GM12878 (cell line): ENCODE measurements around the gene DEK. TPM values are rescaled to one million over a fixed set of nuclear protein-coding genes. Genes with fewer than 3 reads are reported as not detected.

Experiments
- ATAC-seq: fragments of 200-7000 bp; cut with Tn5 transposase; 3 replicates; pipeline ENCODE4 v1.9.1; 2020; ENCODE audit warnings: mild to moderate bottlenecking, moderate library complexity
- BruUV-seq: library from RNA; stranded (reverse); fragments of 400-500 nt; replicated peaks from 2 replicates; lab custom pipeline; 2021; lab: Mats Ljungman, UMichigan
- CTCF ChIA-PET: fragments of 300-600 bp; sonication (Branson Sonifier 250); formaldehyde crosslinking; extraction: SDS; loops from one replicate; lab custom pipeline; 2021; ENCODE audit warnings: inconsistent platforms; lab: Yijun Ruan, JAX
- POLR2A ChIA-PET: fragments of 350-600 bp; formaldehyde crosslinking; extraction: SDS; loops from one replicate; lab custom pipeline; 2021; ENCODE audit warnings: inconsistent platforms; lab: Charles Lee
- RAD21 ChIA-PET: fragments of 300-600 bp; sonication (Branson Sonifier 250); formaldehyde crosslinking; loops from one replicate; lab custom pipeline; 2023; ENCODE audit warnings: antibody characterized with exemption; ENCODE audit not compliant: unreplicated experiment; lab: Charles Lee
- SMC1A ChIA-PET: fragments of 300-600 bp; sonication (Branson Sonifier 250); formaldehyde crosslinking; loops from one replicate; lab custom pipeline; 2023; ENCODE audit not compliant: unreplicated experiment, uncharacterized antibody; lab: Charles Lee
- DNase-seq: peaks from one replicate; pipeline ENCODE4 v3.0.0-alpha.2; 2011; ENCODE audit warnings: low read depth, low spot score
- FAIRE-seq: peaks from 3 replicates; lab custom pipeline; 2011; peaks lifted over from hg19 to GRCh38; lab: Jason Lieb, UNC
- H2AFZ ChIP-seq: 2 replicates; pipeline ENCODE4 v1.6.0; 2011; ENCODE audit warnings: low read depth, low read length, control low read depth; ENCODE audit not compliant: control insufficient read depth
- H3K27ac ChIP-seq: 2 replicates; pipeline ENCODE4 v1.5.1; 2011; ENCODE audit warnings: control low read depth; ENCODE audit not compliant: control insufficient read depth, insufficient read depth
- H3K27me3 ChIP-seq, 2 experiments: replicated peaks in 1 of 2; 2 replicates each; pipeline versions ENCODE4 v1.6.0 to v1.6.1; 2011; ENCODE audit warnings: low read length in 1 of 2; ENCODE audit not compliant: control insufficient read depth in 2 of 2, insufficient read depth in 2 of 2
- H3K36me3 ChIP-seq, 2 experiments: 2 replicates each; pipeline ENCODE4 v1.5.1; 2011; ENCODE audit warnings: low read length in 1 of 2; ENCODE audit not compliant: control insufficient read depth in 2 of 2, insufficient read depth in 2 of 2
- H3K4me1 ChIP-seq: 2 replicates; pipeline ENCODE4 v1.6.1; 2011; ENCODE audit warnings: mild to moderate bottlenecking, low read length, moderate library complexity, mixed read lengths; ENCODE audit not compliant: control insufficient read depth, insufficient read depth
- H3K4me2 ChIP-seq: 2 replicates; pipeline ENCODE4 v1.6.0; 2011; ENCODE audit warnings: control low read depth; ENCODE audit not compliant: control insufficient read depth, insufficient read depth
- H3K4me3 ChIP-seq: fragments of 200-600 bp; sonication (generic); 2 replicates; pipeline ENCODE4 v1.5.1; 2016
- H3K79me2 ChIP-seq: 2 replicates; pipeline ENCODE4 v1.6.0; 2011; ENCODE audit warnings: low read length; ENCODE audit not compliant: control insufficient read depth, insufficient read depth
- H3K9ac ChIP-seq: 2 replicates; pipeline ENCODE4 v1.8.0; 2011; ENCODE audit warnings: low read length, control low read depth, mixed read lengths; ENCODE audit not compliant: control insufficient read depth, insufficient read depth
- H3K9me3 ChIP-seq: replicated peaks from 3 replicates; pipeline ENCODE4 v1.5.1; 2011; ENCODE audit warnings: mild to moderate bottlenecking, low read length; ENCODE audit not compliant: control insufficient read depth, insufficient read depth
- H4K20me1 ChIP-seq: 2 replicates; pipeline ENCODE4 v1.6.0; 2011; ENCODE audit not compliant: control insufficient read depth, insufficient read depth
- BCLAF1 ChIP-seq: fragments of 450-650 bp; IDR thresholded peaks from 2 replicates; pipeline ENCODE4 v1.6.1; 2017; ENCODE audit warnings: antibody characterized with exemption, mild to moderate bottlenecking, moderate library complexity
- CUX1 ChIP-seq: IDR thresholded peaks from 2 replicates; pipeline ENCODE4 v1.6.1; 2012; ENCODE audit warnings: improper control_type of control experiment, low read depth, low read length; ENCODE audit not compliant: insufficient replicate concordance
- HDAC6 ChIP-seq: fragments of 200-600 bp; sonication (generic); IDR thresholded peaks from one replicate; pipeline ENCODE4 v1.8.0; 2017; ENCODE audit warnings: antibody characterized with exemption; ENCODE audit not compliant: unreplicated experiment
- NFIC ChIP-seq: IDR thresholded peaks from 2 replicates; pipeline ENCODE4 v1.6.1; 2012; ENCODE audit warnings: low read depth, mild to moderate bottlenecking, inconsistent platforms, low read length, moderate library complexity
- NR2F1 ChIP-seq: fragments of 450-650 bp; conservative IDR thresholded peaks from 2 replicates; pipeline ENCODE4 v1.6.1; 2017; ENCODE audit warnings: mild to moderate bottlenecking
- NRF1 ChIP-seq: conservative IDR thresholded peaks from 2 replicates; pipeline ENCODE4 v1.6.1; 2011; ENCODE audit warnings: mild to moderate bottlenecking, low read depth, low read length, improper control_type of control experiment
- POLR2A ChIP-seq: IDR thresholded peaks from 2 replicates; pipeline ENCODE4 v1.6.1; 2011; ENCODE audit warnings: low read depth, mild to moderate bottlenecking, low read length
- RUNX3 ChIP-seq: IDR thresholded peaks from 2 replicates; pipeline ENCODE4 v1.6.1; 2012; ENCODE audit warnings: low read length, inconsistent platforms
- SUPT20H ChIP-seq: IDR thresholded peaks from 2 replicates; pipeline ENCODE4 v1.6.1; 2011; ENCODE audit warnings: low read depth, mild to moderate bottlenecking, low read length, moderate library complexity, borderline replicate concordance; ENCODE audit not compliant: control insufficient read depth
- WGBS: methylation state at CpG from one replicate; pipeline ENCODE4 v1.1.6; 2016; ENCODE audit warnings: low lambda C conversion rate; ENCODE audit not compliant: insufficient replicate concordance, insufficient coverage; ENCODE audit errors: missing lambda C conversion rate; 5-methylcytosine and 5-hydroxymethylcytosine counted together
- in situ Hi-C: fragments of 300-500 bp; cut with MboI; formaldehyde crosslinking; loops from 9 replicates; pipeline ENCODE4 v1.14.3; 2018; ENCODE audit warnings: mixed read lengths
- intact Hi-C: fragments of 100-400 bp; cut with micrococcal nuclease; formaldehyde crosslinking; loops from one replicate; pipeline ENCODE4 v1.14.2; 2022; ENCODE audit not compliant: unreplicated experiment
- polyA plus RNA-seq, 11 experiments: library from polyadenylated mRNA; depleted of rRNA in 4 of 11; unstranded in 6 of 11; stranded (reverse) in 5 of 11; fragments of >200 nt; fragmentation: Nextera tagmentation in 4 of 11; fragmentation: Illumina TruSeq in 1 of 11; extraction: Ambion mirVana in 4 of 11; extraction: Trizol in 1 of 11; gene quantifications; 1 replicate in 1 of 11; 2 replicates in 10 of 11; pipeline versions ENCODE4 v1.2.1 to v1.2.3, GENCODE V29; 2011 to 2016; ENCODE audit warnings: inconsistent platforms in 2 of 11, missing spikeins in 2 of 11, low read depth in 1 of 11
- total RNA-seq, 4 experiments: library from RNA; depleted of rRNA in 3 of 4; stranded (reverse); fragments of >200 nt in 3 of 4; fragmentation: Illumina TruSeq in 1 of 4; extraction: Trizol in 1 of 4; gene quantifications; 2 replicates each; pipeline versions ENCODE4 v1.2.1 to v1.2.3, GENCODE V29; 2013 to 2021

The DEK gene
- total and polyA plus RNA-seq, 10 of the 15 experiments (the other 5 are each of a cell fraction or from before 2014, with no cell fraction given): 111 to 346 (median 196) TPM

- TF ChIP-seq BCLAF1: no peak
- no peak for TF ChIP-seq NR2F1
- TF ChIP-seq HDAC6: no peak
- TF ChIP-seq NRF1: no peak
These were observed 76.6 kb downstream of the DEK start (continued) for GRCh38 chr6:18187701-18188100.

- Histone ChIP-seq H3K4me2 (no peak overlapping the region), H3K27me3 (no peaks in the 10 kb centered on the region), H3K27ac (0 out of 2 replicates have a peak overlapping the region, but pooled peaks have one; percentile 54), H3K4me3 (no peak overlapping the region), H4K20me1 (no peaks in the 10 kb centered on the region), H3K79me2 (no peaks in the 10 kb centered on the region), H3K4me1 (peaks cover 4% of the 10 kb centered on the region; the same call in 1 of the 2 replicates), H2AFZ (no peak overlapping the region; the same call in 1 of the 2 replicates), H3K9ac (no peak overlapping the region), H3K9me3 (no peaks in the 10 kb centered on the region), H3K36me3 (peaks cover 0 to 9% of the 10 kb centered on the region in 2 experiments; a peak in 2 of 4 replicates)
- peak; percentile 32 for ATAC-seq
- in situ Hi-C loops: no loop called here
- 59% methylated on average over 4 of the region's 4 CpGs for WGBS
- ChIA-PET CTCF (no interaction called here), SMC1A (interaction anchor here (1.6 kb wide), 1 partner anchor 36 kb away, joined by 3 read pairs; no protein-coding TSS in a partner anchor), POLR2A (no interaction called here), RAD21 (no interaction called here)
- no TSS peak for BruUV-seq
- intact Hi-C loops: no loop called here
- peak; percentile 57 for FAIRE-seq
- no peak for DNase-seq
- no peak for TF ChIP-seq POLR2A
- no peak for TF ChIP-seq SUPT20H
- TF ChIP-seq NFIC: 0 out of 2 replicates have a peak, but pooled peaks have one; percentile 38
- 0 out of 2 replicates have a peak, but pooled peaks have one; percentile 10 for TF ChIP-seq RUNX3
- no peak for TF ChIP-seq CUX1
- TF ChIP-seq, all 136 proteins: peak for 2
These were observed 77.6 kb downstream of the DEK start for GRCh38 chr6:18186540-18187250.
